Gastrocnemius medialis (tissue), 4 donors: Measurements from ENCODE around the gene SDHAF3.

ENCODE experiments used
- CTCF ChIP-seq, 5 experiments: fragments of 450-650 bp in 3 of 5; fragments of 200-600 bp in 2 of 5; sonication (generic) in 2 of 5; IDR thresholded peaks in 4 of 5; conservative IDR thresholded peaks in 1 of 5; 1 replicate in 4 of 5; 2 replicates in 1 of 5; pipeline ENCODE4 v1.5.1; 2016 to 2019; ENCODE audit warnings: antibody characterized with exemption in 5 of 5, mild to moderate bottlenecking in 3 of 5, moderate library complexity in 3 of 5
- POLR2A ChIP-seq, 2 donors: fragments of 450-650 bp; IDR thresholded peaks; one replicate each; pipeline ENCODE4 v1.6.1; 2017; ENCODE audit warnings: antibody characterized with exemption in 2 of 2, mild to moderate bottlenecking in 2 of 2, moderate library complexity in 2 of 2

DNA sequence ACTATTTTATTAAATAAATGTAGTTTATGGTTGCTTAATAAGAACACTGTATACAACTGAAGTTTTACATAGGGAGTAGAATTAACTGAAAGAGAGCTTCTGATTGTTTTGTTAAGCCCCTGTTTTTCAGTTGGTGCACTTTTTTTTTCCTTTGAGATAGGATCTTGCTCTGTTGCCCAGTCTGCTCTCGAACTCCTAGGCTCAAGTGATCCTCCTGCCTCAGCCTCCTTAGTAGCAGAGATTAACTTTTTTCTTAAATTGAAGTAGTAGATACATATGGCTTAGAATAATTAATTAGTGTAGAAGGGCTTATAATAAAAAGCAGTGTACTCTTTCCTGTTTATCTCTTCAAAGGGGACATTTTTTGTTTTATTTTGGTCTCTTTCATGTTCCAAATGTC, 11.2 kb downstream of the SDHAF3 start:
- no peak for TF ChIP-seq CTCF (IDR thresholded peaks at IDR 0.05 in 4 of 5, conservative IDR thresholded peaks at IDR 0.05 in 1 of 5)
- TF ChIP-seq POLR2A (IDR thresholded peaks at IDR 0.05): no peak
